ENCODE data around the gene PLTP. TPM values are rescaled to one million over a fixed set of nuclear protein-coding genes. Genes with fewer than 3 reads are reported as not detected.

The PLTP gene
- polyA plus RNA-seq, 4 donors = 122 to 170 (median 131) TPM

DNA sequence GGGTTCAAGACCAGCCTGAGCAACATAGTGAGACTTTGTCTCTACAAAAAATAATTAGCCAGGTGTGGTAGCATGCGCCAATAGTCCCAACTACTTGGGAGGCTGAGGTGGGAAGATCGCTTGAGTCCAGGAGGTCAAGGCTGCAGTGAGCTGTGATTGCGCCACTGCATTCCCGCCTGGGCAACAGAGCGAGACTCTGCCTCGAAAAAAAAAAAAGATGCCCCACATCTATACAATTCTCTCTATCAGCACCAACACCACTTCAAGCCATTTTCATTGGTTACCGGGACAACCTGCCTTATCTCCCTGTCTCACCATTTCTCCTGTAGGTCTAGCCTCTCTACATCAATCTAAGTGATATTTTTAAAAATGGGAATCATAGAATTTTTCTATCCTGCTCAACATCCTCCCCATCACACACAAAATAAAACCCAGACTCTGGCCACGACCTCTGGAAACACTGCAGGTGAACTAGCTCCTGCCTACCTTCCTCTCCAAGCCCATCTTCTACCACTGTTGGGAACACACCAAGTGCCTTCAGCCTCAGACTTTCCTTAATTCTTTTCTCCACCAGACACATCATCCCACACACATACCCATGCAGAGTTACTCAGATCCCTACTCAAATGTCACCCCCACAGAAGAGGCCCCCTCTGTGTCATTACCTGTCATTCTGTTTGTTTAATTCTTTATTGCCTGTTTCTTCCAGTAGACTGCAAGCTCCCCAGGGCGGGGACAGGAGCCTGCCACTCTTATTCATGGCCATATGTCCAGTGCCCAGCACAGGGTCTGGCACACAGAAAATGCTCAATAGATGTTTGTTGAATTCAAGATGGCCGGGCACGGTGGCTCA lies 9.6 kb upstream of the PLTP start:
- DNase-seq (ENCODE audit: low read depth in 4 of 4, low spot score in 2 of 4) = no peak

DNA sequence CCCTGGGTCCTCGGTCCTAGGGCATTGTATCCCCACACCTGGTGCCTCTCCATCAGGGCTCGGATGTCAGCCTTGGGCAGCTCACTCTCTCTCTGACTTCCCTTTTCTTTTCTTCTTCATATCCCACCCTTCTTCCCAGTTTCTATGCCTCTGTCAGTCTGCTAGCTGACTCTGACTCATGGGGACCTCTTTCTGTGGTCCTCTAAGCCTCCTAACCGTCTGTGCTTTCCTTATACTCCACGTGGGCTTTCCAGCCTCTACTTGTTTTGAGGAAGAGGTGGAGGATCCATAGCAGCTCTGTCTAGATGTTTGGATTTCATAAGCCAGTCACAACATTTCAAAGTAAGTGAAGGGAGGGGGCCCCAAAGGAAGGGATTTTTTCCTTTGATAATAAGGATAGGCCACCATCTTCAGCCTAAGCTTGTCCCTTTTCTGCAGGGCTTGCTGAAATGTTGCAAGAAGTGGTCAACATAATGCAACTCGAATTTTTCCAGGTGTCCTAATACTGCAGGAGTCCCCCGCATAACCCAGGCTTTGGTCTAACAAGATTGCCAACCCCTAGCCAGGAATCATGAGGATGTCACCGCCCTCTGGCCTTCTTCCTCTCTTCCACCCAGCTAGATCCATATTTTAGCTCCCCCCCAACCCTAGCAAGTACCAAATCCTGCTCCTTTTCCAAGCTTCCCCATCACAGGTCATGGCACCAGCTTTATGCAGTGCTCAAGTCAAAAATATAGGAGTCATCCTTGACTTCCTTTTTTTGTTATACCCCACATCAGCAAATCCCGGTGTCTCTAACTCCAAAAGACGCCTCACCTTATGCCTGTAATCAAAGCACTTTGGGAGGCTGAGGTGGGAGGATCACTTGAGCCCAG lies 8.7 kb upstream of the PLTP start:
- DNase-seq (ENCODE audit: low read depth in 4 of 4, low spot score in 2 of 4) = no peak

GRCh38 chr20:45919542-45920399 lies 7.8 kb upstream of the PLTP start:
- peak in 3 of 4 donors; percentile 34 to 66 (median 51) for DNase-seq (ENCODE audit: low read depth in 4 of 4, low spot score in 2 of 4)

- no peak for DNase-seq (ENCODE audit: low read depth in 4 of 4, low spot score in 2 of 4)
Observed at GRCh38 chr20:45918779-45919537, 7.0 kb upstream of the PLTP start.

DNA sequence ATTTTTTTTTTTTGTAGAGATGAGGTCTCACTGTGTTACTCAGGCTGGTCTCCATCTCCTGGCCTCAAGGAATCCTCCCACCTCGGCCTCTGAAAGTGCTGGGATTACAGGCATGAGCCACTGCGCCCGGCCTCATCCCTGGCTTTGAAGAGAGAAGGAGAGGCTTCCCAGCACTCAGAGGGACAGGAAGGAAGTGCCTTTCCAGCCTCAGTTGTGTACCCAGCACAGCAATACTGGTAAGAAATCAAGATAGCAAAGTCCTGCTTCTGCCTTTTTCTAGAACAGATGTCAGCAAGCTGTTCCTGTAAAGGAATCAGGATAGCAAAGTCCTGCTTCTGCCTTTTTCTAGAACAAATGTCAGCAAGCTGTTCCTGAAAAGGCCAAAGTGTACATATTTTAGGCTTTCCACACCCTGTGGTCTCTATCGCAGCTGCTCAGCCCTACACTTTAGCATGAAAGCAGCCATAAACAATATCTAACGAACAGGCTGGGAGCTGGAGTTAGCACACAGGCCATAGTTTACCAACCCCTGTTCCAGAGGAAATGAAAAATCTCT lies 6.3 kb upstream of the PLTP start:
- DNase-seq (ENCODE audit: low read depth in 4 of 4, low spot score in 2 of 4) = no peak

- DNase-seq (ENCODE audit: low read depth in 4 of 4, low spot score in 2 of 4) = no peak
Observed at GRCh38 chr20:45917790-45918141, 5.8 kb upstream of the PLTP start.

- no peak for DNase-seq (ENCODE audit: low read depth in 4 of 4, low spot score in 2 of 4)
Observed at GRCh38 chr20:45913116-45913515, 1.2 kb upstream of the PLTP start.

DNA sequence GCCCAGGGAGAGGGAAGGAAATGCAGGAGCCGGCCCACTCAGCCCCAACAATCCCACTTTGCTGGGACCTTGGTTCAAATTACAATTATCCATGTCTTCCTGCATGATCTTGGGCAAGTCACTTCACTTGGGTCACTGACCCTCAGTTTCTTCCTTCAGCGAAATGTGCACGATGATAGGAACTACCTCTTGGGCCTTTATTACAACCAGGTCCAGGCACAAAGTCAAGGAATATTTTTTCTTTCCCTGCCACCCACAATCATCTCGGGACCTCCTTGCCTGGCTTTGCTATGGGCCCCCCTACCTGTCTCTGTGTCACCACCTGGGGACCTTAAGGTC lies 358 bp upstream of the PLTP start:
- no peak for DNase-seq (ENCODE audit: low read depth in 4 of 4, low spot score in 2 of 4)

GRCh38 chr20:45910670-45911485 lies 1.1 kb downstream of the PLTP start:
- DNase-seq (ENCODE audit: low read depth in 4 of 4, low spot score in 2 of 4) = peak; percentile 82 to 95 (median 90)

DNA sequence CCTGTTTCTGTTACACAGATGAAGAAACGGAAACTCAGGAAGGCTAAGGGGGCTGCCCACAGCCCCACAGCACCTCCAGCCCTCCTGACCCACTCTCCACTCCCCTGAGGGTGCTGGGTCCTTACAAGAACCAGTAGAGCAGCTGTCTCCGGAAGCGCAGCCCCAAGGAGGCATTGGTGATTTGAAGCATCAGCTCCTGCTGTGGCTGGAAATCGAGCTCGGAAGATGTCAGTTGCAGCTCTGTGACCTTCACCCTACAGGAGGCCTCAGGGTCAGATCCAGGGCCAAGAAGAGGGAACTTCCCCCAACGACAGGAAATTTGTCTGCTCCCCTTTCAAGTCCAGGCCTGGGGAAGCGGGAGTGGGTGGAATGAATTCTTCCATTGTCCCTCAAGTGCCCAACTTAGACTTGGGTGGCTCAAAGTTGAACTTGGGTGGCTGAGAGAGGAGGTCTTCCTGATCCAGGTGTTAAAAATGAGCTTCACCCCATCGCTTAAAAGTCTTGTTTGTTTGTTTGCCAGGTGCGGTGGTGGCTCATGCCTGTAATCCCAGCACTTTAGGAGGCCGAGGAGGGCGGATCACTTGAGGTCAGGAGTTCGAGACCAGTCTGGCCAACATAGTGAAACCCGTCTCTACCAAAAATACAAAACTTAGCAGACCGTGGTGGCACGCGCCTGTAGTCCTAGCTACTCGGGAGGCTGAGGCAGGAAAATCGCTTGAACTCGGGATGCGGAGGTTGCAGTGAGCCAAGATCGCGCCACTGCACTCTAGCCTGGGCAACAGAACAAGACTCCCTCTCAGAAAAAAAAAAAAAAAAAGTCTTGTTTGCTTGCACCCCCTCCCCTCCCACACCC lies 1.9 kb downstream of the PLTP start:
- DNase-seq (ENCODE audit: low read depth in 4 of 4, low spot score in 2 of 4) = no peak

DNA sequence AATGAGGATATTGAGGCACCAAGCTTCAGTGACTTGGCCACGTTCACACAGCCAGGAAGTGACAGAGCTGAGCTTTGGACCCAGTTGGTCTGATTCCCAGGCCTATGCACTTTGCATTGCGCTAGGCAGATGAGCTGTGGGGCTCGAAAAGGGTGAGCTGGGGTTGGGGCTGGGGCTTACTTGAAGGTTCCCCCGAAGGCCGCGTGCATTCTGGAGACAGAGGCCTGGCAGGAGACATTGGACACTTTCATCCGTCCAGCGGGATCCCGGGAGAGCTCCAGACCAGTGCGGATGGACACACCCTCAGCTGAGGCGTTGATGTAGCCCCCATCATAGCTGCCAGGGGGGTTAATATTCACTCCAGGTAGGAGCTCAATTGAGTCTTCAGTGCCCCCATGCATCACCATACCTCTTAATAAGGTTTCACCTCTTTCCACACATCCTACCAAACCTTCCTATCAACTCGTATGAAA lies 2.6 kb downstream of the PLTP start:
- DNase-seq (ENCODE audit: low read depth in 4 of 4, low spot score in 2 of 4) = no peak

GRCh38 chr20:45908084-45908483 lies 3.9 kb downstream of the PLTP start:
- no peak for DNase-seq (ENCODE audit: low read depth in 4 of 4, low spot score in 2 of 4)

DNA sequence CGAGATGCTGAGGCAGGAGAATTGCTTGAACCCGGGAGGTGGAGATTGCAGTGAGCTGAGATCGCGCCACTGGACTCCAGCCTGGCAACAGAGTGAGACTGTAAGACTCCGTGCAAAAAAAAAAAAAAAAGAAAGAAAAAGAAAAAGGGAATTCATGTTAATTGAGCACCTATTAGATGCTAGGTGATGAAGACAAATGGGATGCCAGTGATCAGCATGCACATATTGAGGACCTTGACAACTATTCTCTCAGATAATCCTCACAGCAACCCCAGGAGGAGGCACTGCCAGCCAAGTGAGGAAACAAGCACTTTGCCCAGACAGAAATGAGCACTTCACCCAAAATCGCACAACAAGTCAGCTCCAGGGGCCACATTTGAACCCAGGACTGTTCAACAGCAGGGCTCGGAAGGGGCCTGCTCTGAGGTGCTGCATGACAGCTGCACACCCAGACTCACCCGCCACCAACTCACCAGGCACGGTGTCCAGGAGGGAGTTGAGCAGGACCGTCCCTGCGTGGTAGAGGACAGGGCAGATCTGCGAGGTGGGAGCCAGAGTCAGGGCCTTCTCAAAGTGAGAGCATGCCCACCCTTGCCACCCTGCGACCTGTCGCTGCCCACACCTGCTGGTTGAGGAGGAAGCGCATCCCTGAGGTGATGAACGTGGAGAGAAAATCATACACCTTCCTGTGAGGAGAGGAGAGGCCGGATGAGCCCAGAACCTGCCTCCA lies 4.6 kb downstream of the PLTP start:
- no peak for DNase-seq (ENCODE audit: low read depth in 4 of 4, low spot score in 2 of 4)

DNA sequence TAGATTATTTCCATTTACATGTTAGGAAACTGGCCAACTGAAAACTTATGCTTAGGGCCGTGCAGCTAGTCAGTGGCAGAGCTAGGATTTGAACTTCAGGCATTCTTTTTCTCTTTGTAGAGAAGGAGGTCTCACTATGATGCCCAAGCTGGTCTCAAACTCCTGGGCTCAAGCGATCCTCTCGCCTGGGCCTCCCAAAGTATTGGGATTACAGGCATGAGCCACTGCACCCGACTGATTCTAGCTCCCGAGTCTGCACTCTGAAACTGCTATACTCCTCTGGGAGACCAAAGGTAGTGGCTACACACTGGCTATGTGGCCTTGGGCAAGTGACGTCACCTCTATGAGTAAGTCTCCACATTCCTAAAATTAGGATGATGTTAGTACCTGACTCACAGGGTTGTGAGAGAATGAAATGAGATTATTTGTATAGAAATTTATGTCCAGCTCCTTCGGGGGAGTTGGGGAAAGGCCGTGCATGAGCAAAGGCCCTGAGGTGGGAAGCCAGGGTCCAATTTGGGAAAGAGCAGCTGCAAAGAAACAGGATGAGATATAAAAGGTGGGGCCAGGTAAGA lies 6.4 kb downstream of the PLTP start:
- DNase-seq (ENCODE audit: low read depth in 4 of 4, low spot score in 2 of 4) = no peak

DNA sequence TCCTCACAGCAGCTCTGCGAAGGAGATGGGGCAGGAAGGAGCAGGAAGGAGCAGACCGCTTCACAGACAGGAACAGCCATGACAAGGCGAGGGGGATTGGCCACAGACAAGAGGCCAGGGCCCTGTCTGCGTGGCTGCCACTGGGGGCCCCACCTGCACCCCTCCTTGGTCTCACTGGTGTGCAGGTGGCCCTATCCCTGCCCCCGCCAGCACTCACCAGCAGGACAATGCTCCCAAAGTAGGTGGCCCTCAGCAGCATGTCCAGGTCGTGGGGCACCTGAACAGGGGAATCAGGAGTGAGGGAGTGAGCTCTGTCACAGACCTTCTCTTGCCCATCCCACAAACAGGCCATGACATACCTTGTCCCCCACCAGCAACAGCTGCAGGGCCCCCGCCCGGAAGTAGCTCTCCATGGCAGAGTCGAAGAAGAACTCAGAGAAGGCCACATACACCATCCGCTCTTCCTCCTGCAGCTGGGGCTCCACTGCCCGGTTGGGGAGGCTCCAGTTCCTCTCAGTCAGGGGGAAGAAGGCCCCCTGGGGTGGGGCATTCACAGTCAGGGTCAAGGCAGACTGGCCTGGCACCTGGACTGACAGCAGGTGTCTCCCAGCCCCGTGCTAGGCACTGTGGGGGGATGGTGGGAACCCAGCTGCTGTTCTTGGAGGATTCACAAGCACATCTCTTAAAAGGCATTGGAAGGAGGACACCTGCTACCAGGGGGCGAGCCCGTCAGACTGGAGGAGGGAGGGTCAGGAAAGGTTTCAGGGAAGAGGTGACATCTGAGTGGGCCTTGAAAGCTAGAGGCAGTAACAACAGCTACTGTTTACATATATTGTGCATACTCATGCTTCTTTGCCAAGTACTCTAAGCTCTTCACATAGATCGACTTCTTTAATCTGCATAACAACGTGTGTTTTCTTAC lies 7.1 kb downstream of the PLTP start:
- no peak for DNase-seq (ENCODE audit: low read depth in 4 of 4, low spot score in 2 of 4)

- no peak for DNase-seq (ENCODE audit: low read depth in 4 of 4, low spot score in 2 of 4)
Observed at GRCh38 chr20:45902199-45902701, 9.7 kb downstream of the PLTP start.

Measured in left renal cortex interstitium (tissue), 4 donors.